NCI-H2196 (cell line): ENCODE measurements around the gene MPHOSPH9.

Experiments used
- DNase-seq: peaks from one replicate; lab custom pipeline; 2025; ENCODE audit not compliant: unreplicated experiment; lab: John Stamatoyannopoulos, UW

Gene MPHOSPH9, protein sequence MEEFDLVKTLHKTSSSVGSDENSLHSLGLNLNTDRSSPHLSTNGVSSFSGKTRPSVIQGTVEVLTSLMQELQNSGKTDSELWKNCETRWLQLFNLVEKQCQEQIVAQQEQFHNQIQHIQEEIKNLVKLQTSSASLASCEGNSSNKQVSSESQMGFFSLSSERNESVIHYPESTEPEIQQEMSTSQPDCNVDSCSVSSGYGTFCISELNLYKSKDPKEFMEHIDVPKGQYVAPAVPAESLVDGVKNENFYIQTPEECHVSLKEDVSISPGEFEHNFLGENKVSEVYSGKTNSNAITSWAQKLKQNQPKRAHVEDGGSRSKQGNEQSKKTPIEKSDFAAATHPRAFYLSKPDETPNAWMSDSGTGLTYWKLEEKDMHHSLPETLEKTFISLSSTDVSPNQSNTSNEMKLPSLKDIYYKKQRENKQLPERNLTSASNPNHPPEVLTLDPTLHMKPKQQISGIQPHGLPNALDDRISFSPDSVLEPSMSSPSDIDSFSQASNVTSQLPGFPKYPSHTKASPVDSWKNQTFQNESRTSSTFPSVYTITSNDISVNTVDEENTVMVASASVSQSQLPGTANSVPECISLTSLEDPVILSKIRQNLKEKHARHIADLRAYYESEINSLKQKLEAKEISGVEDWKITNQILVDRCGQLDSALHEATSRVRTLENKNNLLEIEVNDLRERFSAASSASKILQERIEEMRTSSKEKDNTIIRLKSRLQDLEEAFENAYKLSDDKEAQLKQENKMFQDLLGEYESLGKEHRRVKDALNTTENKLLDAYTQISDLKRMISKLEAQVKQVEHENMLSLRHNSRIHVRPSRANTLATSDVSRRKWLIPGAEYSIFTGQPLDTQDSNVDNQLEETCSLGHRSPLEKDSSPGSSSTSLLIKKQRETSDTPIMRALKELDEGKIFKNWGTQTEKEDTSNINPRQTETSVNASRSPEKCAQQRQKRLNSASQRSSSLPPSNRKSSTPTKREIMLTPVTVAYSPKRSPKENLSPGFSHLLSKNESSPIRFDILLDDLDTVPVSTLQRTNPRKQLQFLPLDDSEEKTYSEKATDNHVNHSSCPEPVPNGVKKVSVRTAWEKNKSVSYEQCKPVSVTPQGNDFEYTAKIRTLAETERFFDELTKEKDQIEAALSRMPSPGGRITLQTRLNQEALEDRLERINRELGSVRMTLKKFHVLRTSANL

DNA sequence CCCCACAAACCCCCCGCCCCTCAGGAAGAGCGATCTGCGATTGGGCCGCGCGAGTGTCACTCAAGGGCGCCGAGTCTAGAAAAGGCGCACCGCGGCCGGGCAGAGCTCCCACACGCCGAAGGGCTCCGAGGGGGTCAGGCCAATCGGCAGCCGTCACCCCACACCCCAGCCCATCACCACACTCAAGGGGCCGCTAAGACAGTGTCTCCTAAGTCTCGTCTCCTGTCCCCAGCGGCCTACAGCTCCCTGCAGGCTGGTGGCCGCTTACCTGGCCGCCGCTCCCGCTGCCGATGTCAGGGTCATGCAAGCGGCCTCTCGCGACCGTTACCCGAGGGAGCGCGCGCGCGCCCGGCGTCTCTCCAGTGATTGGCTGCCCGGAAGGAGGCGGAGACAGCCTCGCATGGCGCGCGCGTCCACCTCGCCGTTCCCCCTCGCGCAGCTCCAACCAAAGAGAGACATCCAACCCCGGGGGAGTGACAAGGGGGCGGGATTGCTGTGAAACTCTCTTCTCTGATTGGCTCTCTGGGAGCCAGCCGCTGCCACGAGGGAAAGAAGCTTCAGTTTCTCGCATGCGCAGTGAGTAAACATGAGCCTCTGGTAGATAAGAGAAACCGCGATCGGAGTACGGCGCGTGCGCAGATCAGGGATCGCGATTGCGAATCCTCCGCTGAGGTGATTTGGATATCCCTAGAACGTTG is at the start of gene MPHOSPH9, which contains the start of gene MTRFR:
MPHOSPH9 (minus strand) TSS at position 335 of the 698 bp plus-strand sequence. CDS start 2,777 bp downstream, outside the sequence.
MTRFR (plus strand) TSS at position 630 of the 698 bp plus-strand sequence. CDS start 20,239 bp downstream, outside the sequence.
- DNase-seq = peak; percentile 99

DNA sequence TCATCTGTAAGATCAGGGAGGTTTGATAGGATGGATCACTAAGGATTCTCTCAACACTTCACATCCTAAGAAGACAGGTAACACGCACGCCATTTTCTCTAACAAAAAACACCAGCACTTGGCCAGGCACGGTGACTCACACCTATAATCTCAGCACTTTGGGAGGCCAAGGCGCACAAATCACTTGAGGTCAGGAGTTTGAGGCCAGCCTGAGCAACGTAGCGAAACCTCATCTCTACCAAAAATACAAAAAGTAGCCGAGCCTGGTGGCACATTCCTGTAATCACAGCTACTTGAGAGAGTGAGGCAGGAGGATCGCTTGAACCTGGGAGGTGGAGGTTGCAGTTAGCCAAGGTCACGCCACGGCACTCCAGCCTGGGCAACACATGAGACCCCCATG is 49.2 kb upstream of the MPHOSPH9 start:
- no peak for DNase-seq

DNA sequence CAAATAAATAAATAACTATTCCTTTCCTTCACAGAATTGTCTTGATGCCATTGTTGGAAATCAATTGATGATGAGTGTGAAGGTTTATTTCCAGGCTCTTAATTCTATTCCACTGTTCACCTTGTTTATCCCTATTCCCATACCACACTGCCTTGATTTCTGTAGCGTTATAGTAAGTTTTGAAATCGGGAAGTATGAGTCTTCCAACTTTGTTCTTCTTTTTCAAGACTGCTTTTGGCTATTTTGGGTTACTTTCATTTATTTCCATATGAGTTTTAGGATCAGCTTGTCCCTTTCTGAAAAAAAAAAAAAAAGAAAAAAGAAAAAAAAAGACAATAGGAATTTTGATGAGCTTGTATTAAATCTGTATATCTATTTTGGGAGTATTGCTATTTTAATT is 48.0 kb upstream of the MPHOSPH9 start:
- DNase-seq = no peak

DNA sequence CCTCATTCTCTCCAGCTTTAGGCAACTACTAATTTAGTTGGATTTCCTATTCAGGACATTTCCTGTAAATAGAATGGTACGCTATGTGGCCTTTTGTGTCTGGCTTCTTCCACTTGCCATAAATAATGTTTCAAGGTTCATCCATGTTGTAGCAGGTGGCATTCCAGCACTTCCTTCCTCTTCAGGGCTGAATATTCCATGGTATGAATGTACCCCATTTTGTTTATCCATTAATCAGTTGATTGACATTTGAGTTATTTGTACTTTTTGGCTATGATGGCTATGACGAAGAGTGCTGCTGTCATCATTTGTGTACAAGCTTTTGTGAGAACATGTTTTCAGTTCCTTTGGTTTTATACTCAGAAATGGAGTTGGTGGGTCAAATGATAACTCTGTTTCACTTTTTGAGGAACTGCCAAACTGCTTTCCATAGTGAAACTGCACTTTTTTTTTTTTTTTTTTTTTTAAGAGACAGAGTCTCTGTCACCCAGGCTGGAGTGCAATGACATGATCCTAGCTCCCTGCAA is 45.2 kb upstream of the MPHOSPH9 start:
- no peak for DNase-seq

DNA sequence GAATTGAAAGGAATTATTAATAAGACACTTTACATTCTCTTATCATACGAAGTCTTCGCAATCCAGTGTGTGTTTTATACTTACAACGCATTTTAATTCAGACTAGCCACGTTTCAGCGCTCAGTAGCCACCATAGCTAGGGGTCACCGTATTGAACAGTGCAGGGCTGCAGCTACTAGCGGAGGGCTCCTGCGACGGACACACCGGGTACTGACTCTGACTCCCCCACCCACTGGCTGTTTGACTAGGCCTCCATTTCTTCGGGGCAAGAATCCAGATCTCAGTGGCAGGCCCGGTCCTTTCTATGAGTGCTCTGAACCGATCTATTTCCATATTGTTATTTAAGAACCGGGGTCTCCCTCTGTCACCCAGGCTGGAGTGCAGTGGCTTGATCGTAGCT is 40.2 kb upstream of the MPHOSPH9 start:
- no peak for DNase-seq

DNA sequence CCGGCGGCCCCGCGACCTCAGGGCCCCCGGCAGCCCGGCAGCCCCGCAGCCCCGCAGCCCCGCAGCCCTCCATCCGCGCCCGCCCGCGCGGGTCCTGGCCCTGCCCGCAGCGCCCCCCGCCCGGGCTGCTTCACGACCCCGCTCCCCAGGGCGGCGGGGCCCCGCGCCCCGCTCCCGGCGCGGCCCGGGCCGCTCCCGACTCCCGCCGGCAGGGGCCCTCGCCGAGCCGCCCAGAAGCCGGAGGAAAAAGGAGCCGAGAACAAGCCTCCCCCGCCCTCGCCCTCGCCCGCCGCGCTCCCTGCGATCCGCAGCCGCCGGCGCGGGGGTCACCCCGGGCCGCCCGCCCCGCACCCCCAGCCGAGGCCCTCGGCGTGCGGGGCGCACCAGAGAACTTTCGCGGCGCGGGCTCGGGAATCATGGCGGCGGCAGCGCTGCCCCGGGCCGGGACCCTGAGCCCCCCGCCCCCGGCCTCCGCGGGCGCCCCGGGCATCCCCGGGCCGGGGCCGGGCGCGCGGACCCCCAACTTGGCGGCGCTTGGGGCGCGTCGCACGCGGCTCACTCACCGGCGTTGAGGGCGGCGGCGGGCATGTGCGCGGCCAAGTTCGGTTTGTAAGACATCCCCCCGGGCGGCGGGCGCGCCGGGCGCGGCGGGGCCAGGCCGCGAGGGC is 38.2 kb upstream of the MPHOSPH9 start:
- peak; percentile 73 for DNase-seq

DNA sequence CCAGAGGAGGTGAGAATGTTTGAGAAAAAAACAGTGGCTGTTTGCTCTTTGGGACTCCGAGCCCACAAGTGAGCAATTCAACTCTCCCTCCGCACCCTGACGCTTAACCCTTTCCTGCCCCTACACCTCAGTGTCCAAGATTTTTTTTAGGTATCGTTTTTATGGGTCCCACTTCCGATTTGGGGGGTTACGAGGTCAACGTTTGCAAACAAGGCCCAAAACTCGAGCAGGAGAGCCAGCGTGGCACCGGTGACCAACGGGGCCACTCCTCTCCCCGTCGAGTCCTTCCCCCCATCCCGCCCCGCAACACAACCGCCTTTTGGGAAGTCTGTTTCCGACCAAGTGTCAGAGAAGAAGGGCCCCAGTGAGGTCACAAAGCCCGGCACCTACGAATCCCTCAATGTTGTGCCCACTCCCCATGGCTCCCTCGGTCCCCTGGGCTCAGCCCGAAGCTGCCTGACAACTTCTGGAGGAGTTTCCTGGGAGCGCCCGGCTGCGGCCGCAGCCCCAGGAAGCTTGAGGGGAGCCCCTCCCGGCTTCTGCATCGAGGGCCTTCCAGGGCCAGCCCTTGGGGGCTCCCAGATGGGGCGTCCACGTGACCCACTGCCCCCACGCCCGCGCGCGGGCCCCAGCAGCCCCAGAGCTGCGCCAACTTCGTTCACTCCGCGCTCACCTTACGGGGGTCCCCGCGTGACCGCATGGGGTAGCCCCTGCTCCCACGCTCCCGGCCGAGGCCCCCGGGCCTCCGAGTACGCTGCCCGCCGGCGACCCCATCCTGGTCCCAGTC is 37.5 kb upstream of the MPHOSPH9 start:
- no peak for DNase-seq

DNA sequence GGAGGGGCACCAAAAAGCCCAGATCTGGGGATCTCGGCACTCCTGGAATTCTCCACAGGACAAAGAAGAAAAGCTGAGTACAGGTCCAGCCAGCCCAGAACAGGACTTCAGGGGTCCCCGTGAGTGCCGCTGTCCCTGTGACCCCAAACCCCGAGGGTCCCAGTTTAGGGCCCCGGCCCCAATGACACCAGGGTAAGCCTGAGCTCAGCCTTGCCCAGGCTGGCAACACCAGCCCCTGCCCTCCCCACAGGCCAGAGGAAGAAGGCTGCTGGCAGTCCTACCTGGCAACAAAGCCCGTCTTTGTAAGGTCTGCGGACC is 36.9 kb upstream of the MPHOSPH9 start:
- no peak for DNase-seq

DNA sequence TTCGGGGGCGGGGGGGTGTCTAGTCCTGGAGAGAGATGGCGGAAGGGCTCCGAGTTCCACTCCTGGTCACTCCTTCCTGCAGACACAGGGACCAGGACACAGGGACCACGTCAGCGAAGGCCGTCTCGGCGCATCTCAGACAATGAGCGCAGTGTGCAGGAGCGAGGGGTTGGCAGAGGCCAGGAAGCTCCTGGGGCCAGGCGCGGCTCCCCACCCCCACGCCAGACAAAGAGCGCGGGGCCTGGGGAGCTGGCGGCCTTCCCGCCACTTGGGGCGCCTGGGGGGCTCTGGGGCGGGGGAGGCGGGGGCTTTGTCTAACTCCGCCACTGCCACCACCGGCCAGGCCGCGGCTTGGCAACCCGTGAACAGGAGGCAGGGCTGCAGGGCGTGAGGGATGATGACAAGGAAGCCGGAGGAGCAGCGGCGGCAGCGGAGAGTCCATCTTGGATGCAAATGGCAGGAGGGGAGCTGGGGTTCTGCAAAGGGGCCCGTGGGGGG is 36.5 kb upstream of the MPHOSPH9 start:
- peak; percentile 43 for DNase-seq

DNA sequence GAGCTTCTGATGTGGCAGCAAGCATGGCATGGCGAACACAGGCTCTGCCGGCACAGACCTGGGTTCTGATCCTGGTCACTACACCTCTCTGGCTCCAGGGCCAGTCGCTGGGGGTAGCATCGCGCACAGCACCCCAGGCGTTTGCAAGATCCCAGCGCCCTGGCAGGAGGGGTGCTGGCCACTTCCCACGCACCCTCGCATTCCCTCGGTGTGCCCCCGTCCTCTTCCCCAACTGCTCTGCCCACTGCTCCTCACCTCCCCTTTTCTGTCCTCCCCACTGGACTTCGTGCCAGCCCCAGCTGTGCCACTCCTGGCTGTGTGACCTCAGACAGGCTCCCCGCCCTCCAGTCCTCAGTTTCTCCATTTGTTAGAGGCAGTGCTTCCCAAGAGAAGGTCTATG is 35.9 kb upstream of the MPHOSPH9 start:
- no peak for DNase-seq

DNA sequence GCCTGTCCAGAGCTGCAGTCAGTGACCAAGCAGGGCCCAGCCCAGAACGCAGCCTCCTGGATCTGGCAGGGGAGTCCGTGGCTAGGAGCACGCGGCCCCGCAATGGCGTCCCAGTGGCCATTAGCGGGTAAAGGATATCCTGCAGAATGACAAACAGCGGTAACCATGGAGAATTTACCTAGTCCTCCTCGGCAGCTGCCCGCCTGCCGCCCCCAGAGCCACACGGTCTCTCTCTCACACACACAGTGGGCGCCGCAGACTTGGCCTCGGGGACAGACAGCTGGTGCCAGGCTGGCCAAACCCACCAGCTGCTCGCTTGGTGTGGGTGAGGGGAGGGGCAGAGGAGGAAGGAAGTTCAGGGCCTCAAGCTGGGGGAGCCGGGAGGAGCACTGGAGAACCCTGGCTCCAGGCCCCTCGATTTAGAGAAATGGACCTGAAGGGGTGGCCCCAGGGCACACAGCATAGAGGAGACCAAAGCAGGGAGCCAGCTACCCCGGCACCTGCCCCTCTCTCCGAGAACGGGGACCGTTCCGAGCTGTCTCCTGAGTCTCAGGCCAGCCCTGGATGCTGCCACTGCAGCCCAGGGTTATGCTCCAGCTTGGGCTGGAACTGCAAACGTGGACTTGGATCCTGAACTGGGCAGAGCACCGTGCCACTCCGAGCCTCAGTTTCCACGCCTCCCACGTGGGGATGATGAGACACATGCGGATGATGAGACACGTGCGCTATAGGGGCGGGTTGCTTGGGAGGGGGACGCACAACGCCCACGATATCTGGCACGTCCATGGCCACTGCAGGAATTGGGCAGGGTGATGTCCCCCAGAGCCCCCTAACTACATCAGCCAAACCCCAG is 35.3 kb upstream of the MPHOSPH9 start:
- DNase-seq = peak; percentile 48

DNA sequence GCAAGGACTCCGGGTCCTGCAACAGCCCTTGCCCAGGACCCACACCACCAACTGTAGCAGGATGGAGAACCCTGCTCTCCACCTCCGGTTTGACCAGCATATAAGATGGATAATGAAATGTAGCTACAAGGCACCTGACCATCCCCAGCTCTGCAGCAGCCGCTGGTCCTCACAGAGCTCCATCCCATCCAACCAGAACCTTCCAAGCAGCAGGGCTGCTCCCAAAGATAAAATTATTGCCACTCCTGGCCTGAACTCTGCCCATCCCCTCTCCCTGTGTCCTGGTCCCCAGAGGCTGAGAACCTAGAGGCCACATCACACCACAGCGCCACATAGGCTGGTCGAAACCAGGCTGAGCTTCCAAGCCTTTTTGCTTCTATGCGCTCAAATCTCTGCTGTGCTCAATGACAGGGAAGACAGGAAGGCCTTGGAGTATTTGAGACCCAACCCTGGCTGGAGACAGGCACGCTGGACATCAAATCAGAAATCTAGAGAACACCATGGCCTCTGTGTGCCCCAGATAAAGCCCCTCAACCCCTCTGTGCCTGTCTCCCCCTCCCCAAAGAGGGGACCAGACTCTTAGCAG is 34.5 kb upstream of the MPHOSPH9 start:
- DNase-seq = no peak

DNA sequence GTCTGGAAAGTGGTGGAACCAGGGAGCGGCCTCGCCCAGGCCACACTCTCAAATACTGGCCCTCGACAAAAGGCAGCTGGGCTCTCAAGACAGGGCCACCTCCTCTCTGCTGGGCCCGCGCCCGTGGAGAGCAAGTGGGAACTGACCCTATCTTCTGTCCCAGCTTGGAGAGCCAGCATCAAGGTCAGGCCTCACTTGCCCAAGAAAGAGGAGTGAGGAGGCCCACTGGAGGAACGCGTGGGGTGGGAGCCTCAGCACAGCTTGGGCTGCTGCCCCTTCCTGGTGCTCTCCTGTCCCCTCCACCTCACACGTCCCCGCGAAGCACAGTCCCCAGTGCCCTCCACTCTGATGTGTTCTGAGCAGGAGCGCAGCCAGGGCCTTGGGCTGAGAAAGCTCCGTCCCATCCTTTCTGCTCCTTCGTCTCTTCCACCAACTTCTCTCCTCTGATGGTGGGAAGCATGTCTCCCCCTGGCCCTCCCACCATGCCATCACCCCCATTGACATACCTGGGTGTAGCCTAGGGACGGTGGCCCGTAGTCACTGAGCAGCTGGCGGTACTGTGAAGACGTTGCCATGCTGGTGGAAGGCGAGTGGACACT is 33.8 kb upstream of the MPHOSPH9 start:
- no peak for DNase-seq

DNA sequence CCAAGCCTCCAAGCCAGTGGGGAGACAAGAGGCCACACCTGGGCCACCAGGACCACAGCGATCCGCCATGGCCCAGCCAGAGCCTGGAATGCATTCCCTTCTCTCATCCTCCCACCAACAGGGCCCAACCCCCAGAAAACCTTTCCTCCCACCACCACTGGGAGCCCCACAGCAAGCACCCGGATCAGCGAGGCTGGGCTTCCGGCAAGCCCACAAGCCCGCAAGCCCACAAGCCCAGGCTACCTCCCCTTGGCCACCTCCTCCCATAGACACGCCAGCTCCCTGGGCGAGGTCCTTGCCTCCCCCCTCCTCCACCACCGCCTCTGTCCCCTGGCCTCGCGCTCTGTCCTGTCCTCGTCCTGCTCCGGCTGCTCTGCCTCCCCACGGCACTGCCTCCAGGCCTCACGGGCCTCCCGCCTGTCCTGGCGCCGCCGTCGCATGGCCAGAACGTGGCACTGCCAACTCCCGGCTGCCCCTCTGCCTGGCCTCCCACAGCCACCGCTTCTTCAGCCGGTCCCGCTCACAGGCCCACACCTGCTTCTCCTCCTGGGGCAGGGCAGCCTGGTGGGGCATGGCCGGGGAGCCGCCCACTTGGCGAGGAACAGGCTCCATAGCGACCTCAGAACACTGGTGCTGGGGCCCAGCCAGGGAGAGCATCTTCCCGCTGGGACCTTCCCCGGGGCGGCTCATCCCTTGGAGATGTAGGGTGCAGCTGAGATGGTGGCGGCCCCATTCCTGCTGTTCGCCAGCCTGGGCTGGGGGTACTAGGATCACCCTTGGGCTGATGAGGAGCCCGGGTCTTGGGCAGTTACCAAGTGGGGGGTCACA is 33.1 kb upstream of the MPHOSPH9 start:
- no peak for DNase-seq

DNA sequence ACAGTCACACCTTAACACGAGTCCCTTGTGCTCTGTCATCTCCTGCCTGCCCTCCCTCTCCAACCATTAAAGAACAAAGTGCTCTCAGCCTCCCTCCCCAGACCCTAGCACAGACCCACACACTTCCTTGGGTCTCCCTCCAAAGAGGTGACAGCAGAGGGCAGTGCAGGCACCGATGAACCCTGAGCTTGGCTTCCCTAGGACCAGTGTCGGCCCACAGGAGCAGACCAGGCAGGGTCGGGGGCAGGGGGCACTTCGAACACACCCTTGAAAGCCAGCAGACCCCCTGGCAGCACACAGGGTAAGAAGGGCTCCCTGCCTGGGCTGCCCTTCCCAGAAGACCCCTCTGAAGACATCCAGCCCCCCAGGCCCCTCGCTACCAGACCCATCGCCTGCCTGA is 31.7 kb upstream of the MPHOSPH9 start:
- no peak for DNase-seq

DNA sequence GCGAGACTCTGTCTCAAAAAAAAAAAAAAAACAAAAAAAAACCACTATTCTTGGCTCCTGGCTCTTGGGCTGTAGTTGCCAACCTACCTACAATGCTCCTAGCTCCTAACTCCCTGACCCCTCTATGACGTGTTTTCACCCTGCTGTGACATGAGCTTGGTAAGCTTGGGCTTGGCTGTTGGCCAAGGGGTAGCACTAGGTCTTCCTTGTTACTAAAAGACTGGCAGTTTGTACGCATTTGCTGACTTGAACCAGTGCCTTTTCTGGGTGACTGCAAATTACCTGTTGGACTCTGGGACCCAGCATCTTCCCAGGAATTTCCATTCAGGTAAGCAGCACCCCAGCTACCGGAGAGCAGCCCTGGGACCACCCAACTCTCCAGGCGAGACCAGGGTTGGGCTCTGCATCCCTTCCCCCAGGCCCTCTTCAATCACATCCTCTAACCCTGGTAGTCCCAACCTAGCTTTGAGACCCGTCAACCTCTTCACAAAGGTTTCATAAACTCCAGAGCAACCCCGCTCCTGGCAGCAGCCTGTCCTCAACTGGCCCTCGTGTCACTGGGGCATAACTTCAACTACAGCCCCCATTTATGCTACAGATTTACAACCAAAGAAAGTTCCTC is 30.4 kb upstream of the MPHOSPH9 start:
- DNase-seq = peak; percentile 26
